Activated CD4-positive, alpha-beta T cell treated with anti-CD3 and anti-CD28 coated beads, Interleukin-2, amount 10 ng/mL, durations not matched to agents 24 days and 14 days (primary cell): ENCODE measurements around the gene GSS. TPM values are rescaled to one million over a fixed set of nuclear protein-coding genes. Genes with fewer than 3 reads are reported as not detected.

Experiments
- DNase-seq: peaks from one replicate; pipeline ENCODE4 v3.0.0; 2022
- H3K27ac Mint-ChIP-seq: one replicate; pipeline ENCODE4 v1.8.0; 2022; ENCODE audit warnings: mild to moderate bottlenecking, mixed read lengths
- H3K27me3 Mint-ChIP-seq: one replicate; pipeline ENCODE4 v1.8.0; 2022; ENCODE audit warnings: mixed read lengths
- H3K36me3 Mint-ChIP-seq: one replicate; pipeline ENCODE4 v1.8.0; 2022; ENCODE audit warnings: low read depth, mild to moderate bottlenecking, mixed read lengths
- H3K4me1 Mint-ChIP-seq: one replicate; pipeline ENCODE4 v1.8.0; 2021; ENCODE audit warnings: mixed read lengths
- H3K4me3 Mint-ChIP-seq: one replicate; pipeline ENCODE4 v1.8.0; 2022; ENCODE audit warnings: mild to moderate bottlenecking, moderate library complexity, mixed read lengths
- H3K9me3 Mint-ChIP-seq: one replicate; pipeline ENCODE4 v1.8.0; 2021; ENCODE audit warnings: mixed read lengths
- intact Hi-C: fragments of 100-400 bp; cut with micrococcal nuclease; formaldehyde crosslinking; loops from one replicate; pipeline ENCODE4 v1.15.1; 2023
- total RNA-seq: library from RNA; stranded (reverse); gene quantifications from 2 replicates; pipeline ENCODE4 v1.2.3, GENCODE V29; 2022

GSS gene
- total RNA-seq, 1 donor from 2014 or later = 71.3 TPM

- intact Hi-C loops = no loop called here
- no peak overlapping the region for H3K4me3 Mint-ChIP-seq
- no peaks in the 10 kb centered on the region for H3K36me3 Mint-ChIP-seq
- no peaks in the 10 kb centered on the region for H3K4me1 Mint-ChIP-seq
- H3K9me3 Mint-ChIP-seq = no peaks in the 10 kb centered on the region
- H3K27ac Mint-ChIP-seq = no peak overlapping the region
- no peak for DNase-seq
- peaks cover 11% of the 10 kb centered on the region for H3K27me3 Mint-ChIP-seq
Measured at GRCh38 chr20:34977365-34978091, 21.9 kb upstream of the GSS start.

DNA sequence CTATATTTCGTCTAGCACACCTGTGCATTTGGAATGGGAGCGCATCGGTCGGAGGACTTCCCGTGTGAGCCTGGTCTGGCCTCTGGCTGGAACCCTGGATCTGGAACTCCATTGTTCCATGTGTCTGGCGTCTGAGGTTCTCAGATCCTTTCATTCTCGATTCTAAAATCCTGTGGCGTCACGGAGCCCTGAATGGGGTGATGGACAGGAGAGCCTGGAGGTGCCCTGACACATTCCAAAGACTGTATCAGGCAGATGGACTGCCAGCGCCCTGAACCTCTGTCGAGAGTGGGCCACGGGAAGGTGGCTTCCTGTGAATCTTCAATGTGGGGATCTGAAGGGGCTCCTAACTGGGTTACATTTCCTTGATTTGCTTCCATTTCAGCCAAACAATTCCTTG lies 20.7 kb upstream of the GSS start:
- no peaks in the 10 kb centered on the region for H3K4me1 Mint-ChIP-seq
- H3K27me3 Mint-ChIP-seq = peaks cover 7% of the 10 kb centered on the region
- intact Hi-C loops = no loop called here
- H3K27ac Mint-ChIP-seq = no peak overlapping the region
- no peaks in the 10 kb centered on the region for H3K36me3 Mint-ChIP-seq
- H3K9me3 Mint-ChIP-seq = no peaks in the 10 kb centered on the region
- no peak for DNase-seq
- H3K4me3 Mint-ChIP-seq = no peak overlapping the region

- intact Hi-C loops = no loop called here
- Mint-ChIP-seq H3K27me3 (peaks cover 7% of the 10 kb centered on the region), H3K9me3 (no peaks in the 10 kb centered on the region)
Measured at GRCh38 chr20:34974246-34974645, 18.6 kb upstream of the GSS start.

GRCh38 chr20:34971561-34972235 lies 16.1 kb upstream of the GSS start:
- H3K4me1 Mint-ChIP-seq = no peaks in the 10 kb centered on the region
- H3K27ac Mint-ChIP-seq = no peak overlapping the region
- no peaks in the 10 kb centered on the region for H3K36me3 Mint-ChIP-seq
- DNase-seq = no peak
- peaks cover 5% of the 10 kb centered on the region for H3K27me3 Mint-ChIP-seq
- H3K4me3 Mint-ChIP-seq = no peak overlapping the region
- intact Hi-C loops = no loop called here
- no peaks in the 10 kb centered on the region for H3K9me3 Mint-ChIP-seq

More at GRCh38 chr20:34974246-34974645, 18.6 kb upstream of the GSS start:
- Mint-ChIP-seq H3K27ac (no peak overlapping the region), H3K36me3 (no peaks in the 10 kb centered on the region), H3K4me3 (no peak overlapping the region), H3K4me1 (no peaks in the 10 kb centered on the region)
- no peak for DNase-seq

DNA sequence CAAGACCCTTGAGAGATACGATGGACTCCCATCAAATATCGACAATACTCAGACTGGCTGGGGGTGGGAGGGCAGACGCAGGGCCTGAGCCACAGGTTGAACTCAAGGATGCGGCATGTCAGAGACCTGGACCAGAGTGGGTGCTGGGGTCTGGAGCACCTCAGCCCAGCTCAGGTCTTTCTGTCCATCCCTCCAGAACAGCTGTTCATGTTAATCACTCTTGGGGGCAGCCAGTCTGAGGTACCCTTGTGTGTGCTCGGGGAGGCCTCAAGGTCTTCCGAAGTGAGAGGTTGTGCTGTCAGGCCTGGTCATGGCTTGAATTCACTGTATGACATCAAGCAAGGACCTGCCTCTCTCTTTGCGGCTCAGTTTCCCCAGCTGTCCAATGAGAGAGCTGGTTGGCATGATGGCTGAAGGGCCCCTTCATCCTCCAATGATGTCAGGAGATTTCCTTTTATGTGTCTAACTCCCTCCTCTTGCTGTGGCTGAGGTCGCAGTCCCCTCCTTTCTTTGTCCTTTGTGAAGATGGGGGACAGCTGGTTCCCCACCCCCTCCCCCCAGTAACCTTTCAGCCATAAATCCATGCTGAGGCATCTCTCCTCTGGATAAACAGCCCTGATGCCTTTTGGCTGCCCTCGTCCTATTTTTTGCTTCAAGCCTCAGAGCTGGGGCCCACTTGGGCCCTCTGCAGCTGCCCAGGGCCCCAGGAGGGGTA lies 15.4 kb upstream of the GSS start:
- H3K9me3 Mint-ChIP-seq = no peaks in the 10 kb centered on the region
- H3K4me1 Mint-ChIP-seq = no peaks in the 10 kb centered on the region
- peaks cover 5% of the 10 kb centered on the region for H3K27me3 Mint-ChIP-seq
- no peak for DNase-seq
- no peak overlapping the region for H3K27ac Mint-ChIP-seq
- intact Hi-C loops = no loop called here
- no peaks in the 10 kb centered on the region for H3K36me3 Mint-ChIP-seq
- H3K4me3 Mint-ChIP-seq = no peak overlapping the region

DNA sequence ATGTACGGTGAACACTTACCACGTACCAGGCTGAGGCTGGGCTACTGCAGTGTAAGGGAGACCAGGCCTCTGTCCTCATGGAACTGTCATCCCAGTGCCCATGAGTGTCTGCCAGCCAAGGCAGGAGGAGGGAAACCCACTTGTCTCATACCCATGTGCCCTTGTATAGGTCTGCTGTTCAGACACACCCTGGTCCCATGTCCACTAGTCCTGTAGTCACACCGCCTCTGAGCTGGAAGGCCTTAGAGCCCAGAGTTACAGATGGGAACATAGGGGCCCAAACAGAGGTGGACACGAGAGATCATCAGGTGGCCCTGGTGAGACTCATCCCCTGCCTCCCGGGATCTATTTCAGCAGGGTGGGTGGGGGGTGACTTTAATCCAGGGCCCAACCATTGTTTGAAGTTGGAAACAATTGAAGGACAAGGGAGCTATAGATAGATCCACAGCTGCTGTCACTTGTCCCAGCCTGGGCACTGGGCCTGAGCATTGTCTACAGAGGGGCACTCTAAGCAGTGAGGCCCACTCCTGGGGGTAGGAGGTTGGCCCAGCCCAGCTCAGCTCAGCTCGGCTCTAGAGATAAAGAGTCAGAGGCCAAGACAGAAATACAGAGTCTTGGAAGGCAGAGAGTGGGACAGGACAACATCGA lies 14.7 kb upstream of the GSS start:
- Mint-ChIP-seq H3K4me3 (no peak overlapping the region), H3K4me1 (no peaks in the 10 kb centered on the region), H3K27me3 (peaks cover 5% of the 10 kb centered on the region), H3K9me3 (no peaks in the 10 kb centered on the region), H3K27ac (no peak overlapping the region), H3K36me3 (no peaks in the 10 kb centered on the region)
- intact Hi-C loops = no loop called here
- DNase-seq = no peak

DNA sequence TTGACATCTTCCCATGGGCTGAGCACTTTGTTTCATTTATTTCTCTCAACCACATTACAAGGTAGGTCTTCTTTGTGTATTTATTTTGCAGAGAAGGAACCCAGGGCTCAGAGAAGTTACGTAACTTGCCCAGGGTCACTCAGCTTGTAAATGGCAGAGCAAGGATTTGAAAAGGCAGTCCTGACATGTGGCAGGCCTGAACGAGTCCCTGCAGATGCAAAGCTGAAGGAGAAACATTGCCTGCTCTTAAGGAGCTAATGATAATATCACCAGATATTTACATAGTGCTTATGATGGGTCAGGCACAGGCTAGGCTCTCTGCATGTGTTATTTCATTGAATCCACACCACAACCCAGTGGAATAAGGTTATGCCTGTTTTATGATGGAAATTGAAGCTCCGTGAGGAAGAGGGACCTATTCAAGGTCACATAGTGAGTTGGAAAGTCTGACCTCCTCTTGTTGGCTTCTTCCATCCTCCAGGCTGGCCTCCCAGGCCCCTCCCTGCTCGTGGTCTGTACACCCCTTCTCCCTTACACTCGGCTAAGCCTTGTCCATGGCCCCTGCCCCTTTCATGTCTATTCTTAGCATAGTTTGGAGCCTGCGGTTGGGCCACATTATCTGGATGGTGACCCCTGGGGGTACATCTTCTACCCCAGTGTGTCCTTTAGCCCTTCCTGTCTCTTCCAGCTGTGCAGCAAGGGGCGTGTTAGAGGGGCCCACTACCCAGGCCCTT lies 12.6 kb upstream of the GSS start:
- Mint-ChIP-seq H3K27me3 (peaks cover 11% of the 10 kb centered on the region), H3K4me1 (no peaks in the 10 kb centered on the region), H3K27ac (no peak overlapping the region), H3K4me3 (no peak overlapping the region), H3K36me3 (no peaks in the 10 kb centered on the region), H3K9me3 (no peaks in the 10 kb centered on the region)
- intact Hi-C loops = no loop called here
- no peak for DNase-seq

DNA sequence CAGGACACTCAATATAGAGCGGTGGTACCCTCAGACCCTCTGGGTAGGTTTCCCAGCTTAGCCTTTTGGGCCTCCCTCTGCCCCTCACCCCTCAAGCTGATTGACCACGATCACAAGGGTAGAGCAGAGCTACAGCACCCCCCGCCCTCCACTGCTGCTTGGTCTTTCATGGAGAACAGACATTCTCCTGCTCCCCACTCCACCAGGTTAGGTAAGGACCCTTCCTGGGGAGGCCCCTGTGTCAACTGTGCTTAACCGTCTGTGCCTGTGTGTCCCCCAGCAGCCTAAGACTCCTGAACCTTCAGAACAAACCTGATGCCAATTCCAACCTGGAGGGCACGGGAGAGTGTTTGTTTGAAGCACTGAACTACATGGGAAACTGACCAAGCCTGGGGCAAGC lies 11.8 kb upstream of the GSS start:
- Mint-ChIP-seq H3K4me3 (no peak overlapping the region), H3K4me1 (no peaks in the 10 kb centered on the region), H3K9me3 (no peaks in the 10 kb centered on the region), H3K27ac (no peak overlapping the region), H3K27me3 (peaks cover 8% of the 10 kb centered on the region), H3K36me3 (no peaks in the 10 kb centered on the region)
- intact Hi-C loops = no loop called here
- DNase-seq = no peak

GRCh38 chr20:34965051-34965450 lies 9.4 kb upstream of the GSS start:
- H3K27me3 Mint-ChIP-seq = peaks cover 8% of the 10 kb centered on the region
- H3K27ac Mint-ChIP-seq = no peak overlapping the region
- peaks cover 3% of the 10 kb centered on the region for H3K4me1 Mint-ChIP-seq
- intact Hi-C loops = no loop called here
- H3K36me3 Mint-ChIP-seq = no peaks in the 10 kb centered on the region
- no peaks in the 10 kb centered on the region for H3K9me3 Mint-ChIP-seq
- no peak for DNase-seq
- no peak overlapping the region for H3K4me3 Mint-ChIP-seq

GRCh38 chr20:34964486-34964885 lies 8.9 kb upstream of the GSS start:
- intact Hi-C loops = no loop called here
- Mint-ChIP-seq H3K4me1 (peaks cover 3% of the 10 kb centered on the region), H3K27me3 (peaks cover 8% of the 10 kb centered on the region), H3K27ac (no peak overlapping the region), H3K36me3 (no peaks in the 10 kb centered on the region), H3K4me3 (no peak overlapping the region), H3K9me3 (no peaks in the 10 kb centered on the region)
- no peak for DNase-seq

- H3K27ac Mint-ChIP-seq = no peak overlapping the region
- H3K4me3 Mint-ChIP-seq = no peak overlapping the region
- H3K9me3 Mint-ChIP-seq = no peaks in the 10 kb centered on the region
- no peaks in the 10 kb centered on the region for H3K27me3 Mint-ChIP-seq
- peaks cover 11% of the 10 kb centered on the region for H3K36me3 Mint-ChIP-seq
- H3K4me1 Mint-ChIP-seq = peaks cover 27% of the 10 kb centered on the region
- DNase-seq = no peak
- intact Hi-C loops = no loop called here
Measured at GRCh38 chr20:34956751-34957472, 1.3 kb upstream of the GSS start.

DNA sequence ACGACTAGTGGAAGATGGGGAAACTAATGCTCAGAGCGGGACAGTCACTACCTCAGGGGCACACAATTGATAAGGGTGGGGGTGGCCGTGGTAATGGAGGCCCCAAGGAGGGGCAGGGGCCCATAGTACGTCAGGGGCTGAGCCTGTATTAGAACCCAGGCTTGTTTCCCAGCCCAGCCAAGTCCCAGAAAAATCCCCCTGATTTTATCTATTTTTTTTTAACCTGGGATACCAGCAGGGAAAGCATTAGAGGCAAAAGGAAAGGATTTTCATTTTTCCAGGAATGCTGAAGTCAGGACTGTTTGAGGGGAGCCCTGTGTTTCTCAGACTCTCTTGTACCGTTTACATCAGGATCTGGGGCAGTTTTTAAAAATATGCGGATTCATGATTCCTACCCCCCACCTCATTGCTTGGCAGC lies 444 bp upstream of the GSS start:
- intact Hi-C loops = no loop called here
- peak overlapping the region; percentile 95 for H3K27ac Mint-ChIP-seq
- no peaks in the 10 kb centered on the region for H3K9me3 Mint-ChIP-seq
- DNase-seq = no peak
- peaks cover 11% of the 10 kb centered on the region for H3K36me3 Mint-ChIP-seq
- H3K27me3 Mint-ChIP-seq = no peaks in the 10 kb centered on the region
- peak overlapping the region; percentile 95 for H3K4me3 Mint-ChIP-seq
- peaks cover 27% of the 10 kb centered on the region for H3K4me1 Mint-ChIP-seq

DNA sequence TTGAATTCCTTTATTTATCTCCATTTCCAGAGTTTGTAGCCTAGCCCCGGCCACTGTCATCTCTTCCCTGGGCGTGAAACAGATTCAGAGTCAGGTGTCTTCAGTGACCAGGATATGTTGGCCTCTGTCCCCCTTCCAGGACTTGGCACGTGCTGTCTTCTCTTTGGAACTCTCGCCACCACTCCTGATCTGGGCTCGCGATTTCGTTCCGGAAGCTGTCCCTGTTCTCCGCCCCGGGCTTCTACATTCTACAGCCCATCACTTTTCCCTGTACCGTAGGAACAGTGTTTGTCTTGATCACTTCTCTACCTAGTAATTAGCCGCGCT lies 739 bp downstream of the GSS start:
- peaks cover 15% of the 10 kb centered on the region for H3K36me3 Mint-ChIP-seq
- no peaks in the 10 kb centered on the region for H3K9me3 Mint-ChIP-seq
- peak overlapping the region; percentile 95 for H3K27ac Mint-ChIP-seq
- H3K27me3 Mint-ChIP-seq = no peaks in the 10 kb centered on the region
- intact Hi-C loops = loop anchor here (1.0 to 2.0 kb wide), 5 partner anchors 36 to 130 kb away; partner anchors contain the start of genes ACSS2 and NCOA6
- peak overlapping the region; percentile 95 for H3K4me3 Mint-ChIP-seq
- DNase-seq = no peak
- H3K4me1 Mint-ChIP-seq = peaks cover 25% of the 10 kb centered on the region
